HL-60 (cell line): ENCODE measurements around the gene SOX14.

Source experiments
- DNase-seq, 2 experiments: peaks; one replicate each; pipeline ENCODE4 v3.0.0-alpha.2; 2010 to 2020; ENCODE audit warnings: low read depth in 1 of 2, low spot score in 1 of 2
- H3K27ac ChIP-seq: fragments of 250-450 bp; sonication (Bioruptor Pico); replicated peaks from 2 replicates; pipeline ENCODE4 v1.5.1; 2020; ENCODE audit warnings: mild to moderate bottlenecking, moderate library complexity
- H3K27me3 ChIP-seq: fragments of 250-450 bp; sonication (Bioruptor Pico); 2 replicates; pipeline ENCODE4 v1.5.1; 2021; ENCODE audit warnings: mild to moderate bottlenecking, moderate library complexity; ENCODE audit not compliant: insufficient read depth, poor library complexity, severe bottlenecking
- H3K4me3 ChIP-seq: replicated peaks from 2 replicates; pipeline ENCODE4 v1.5.1; 2011; ENCODE audit warnings: mild to moderate bottlenecking, control low read depth, low read length; ENCODE audit not compliant: insufficient read depth
- CTCF ChIP-seq: IDR thresholded peaks from one replicate; pipeline ENCODE4 v1.5.1; 2011; ENCODE audit warnings: low read length, control low read depth, inconsistent platforms; ENCODE audit not compliant: insufficient read depth
- GABPA ChIP-seq: IDR thresholded peaks from 2 replicates; pipeline ENCODE4 v1.6.1; 2012; ENCODE audit warnings: low read depth
- POLR2AphosphoS5 ChIP-seq: IDR thresholded peaks from 2 replicates; pipeline ENCODE4 v1.6.1; 2012; ENCODE audit warnings: low read depth
- SPI1 ChIP-seq: IDR thresholded peaks from 2 replicates; pipeline ENCODE4 v1.6.1; 2012; ENCODE audit warnings: low read depth, mild to moderate bottlenecking, borderline replicate concordance
- TF ChIP-seq, protein P1 (sequence below): IDR thresholded peaks from 2 replicates; pipeline ENCODE4 v1.6.1; 2012; ENCODE audit warnings: low read depth; ENCODE audit not compliant: insufficient replicate concordance

SOX14 gene

DNA sequence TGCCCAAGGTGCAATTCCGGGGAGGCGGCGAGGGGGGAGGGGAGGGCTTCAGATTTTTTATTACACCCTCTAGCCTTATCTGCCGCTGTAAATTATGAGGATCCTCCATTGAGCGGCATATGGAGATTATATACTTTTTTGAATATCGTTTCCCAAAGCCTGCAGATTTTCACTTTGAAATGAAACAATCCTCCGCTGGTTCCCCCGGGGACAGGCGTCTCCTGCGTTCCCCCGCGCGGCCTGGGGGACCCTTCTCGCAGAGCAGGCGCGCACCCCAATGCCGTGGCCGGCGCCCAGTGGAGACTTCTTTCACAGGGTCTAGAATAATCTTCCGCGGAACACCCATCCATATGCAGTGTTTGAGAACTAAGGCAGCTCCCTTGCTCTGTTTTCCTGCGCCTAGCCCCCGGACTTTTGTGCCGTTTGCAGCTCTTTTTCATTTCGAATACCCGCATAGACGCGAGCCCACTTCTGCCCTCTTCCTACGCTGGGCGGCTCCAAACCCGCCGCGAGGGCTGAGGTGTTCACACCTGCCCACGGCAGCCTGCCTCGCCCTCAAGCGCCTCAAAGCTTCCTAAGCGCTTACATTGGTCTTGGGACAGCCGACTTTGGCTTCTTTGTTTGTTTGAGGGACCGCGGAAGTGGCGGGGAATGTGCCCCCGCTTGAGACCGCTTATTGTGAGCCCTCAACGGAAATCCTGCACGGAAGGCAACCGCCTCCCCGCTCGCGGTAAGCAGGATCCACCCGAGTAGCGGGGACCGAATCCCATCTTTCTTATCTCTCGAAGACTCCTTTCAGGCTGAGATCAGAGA, 7.5 kb downstream of the SOX14 start:
- no peak for TF ChIP-seq GABPA
- no peak for TF ChIP-seq CTCF
- TF ChIP-seq POLR2AphosphoS5, result no peak
- TF ChIP-seq, protein P1, sequence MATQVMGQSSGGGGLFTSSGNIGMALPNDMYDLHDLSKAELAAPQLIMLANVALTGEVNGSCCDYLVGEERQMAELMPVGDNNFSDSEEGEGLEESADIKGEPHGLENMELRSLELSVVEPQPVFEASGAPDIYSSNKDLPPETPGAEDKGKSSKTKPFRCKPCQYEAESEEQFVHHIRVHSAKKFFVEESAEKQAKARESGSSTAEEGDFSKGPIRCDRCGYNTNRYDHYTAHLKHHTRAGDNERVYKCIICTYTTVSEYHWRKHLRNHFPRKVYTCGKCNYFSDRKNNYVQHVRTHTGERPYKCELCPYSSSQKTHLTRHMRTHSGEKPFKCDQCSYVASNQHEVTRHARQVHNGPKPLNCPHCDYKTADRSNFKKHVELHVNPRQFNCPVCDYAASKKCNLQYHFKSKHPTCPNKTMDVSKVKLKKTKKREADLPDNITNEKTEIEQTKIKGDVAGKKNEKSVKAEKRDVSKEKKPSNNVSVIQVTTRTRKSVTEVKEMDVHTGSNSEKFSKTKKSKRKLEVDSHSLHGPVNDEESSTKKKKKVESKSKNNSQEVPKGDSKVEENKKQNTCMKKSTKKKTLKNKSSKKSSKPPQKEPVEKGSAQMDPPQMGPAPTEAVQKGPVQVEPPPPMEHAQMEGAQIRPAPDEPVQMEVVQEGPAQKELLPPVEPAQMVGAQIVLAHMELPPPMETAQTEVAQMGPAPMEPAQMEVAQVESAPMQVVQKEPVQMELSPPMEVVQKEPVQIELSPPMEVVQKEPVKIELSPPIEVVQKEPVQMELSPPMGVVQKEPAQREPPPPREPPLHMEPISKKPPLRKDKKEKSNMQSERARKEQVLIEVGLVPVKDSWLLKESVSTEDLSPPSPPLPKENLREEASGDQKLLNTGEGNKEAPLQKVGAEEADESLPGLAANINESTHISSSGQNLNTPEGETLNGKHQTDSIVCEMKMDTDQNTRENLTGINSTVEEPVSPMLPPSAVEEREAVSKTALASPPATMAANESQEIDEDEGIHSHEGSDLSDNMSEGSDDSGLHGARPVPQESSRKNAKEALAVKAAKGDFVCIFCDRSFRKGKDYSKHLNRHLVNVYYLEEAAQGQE, result no peak
- no peak for TF ChIP-seq SPI1
- Histone ChIP-seq H3K4me3 (no peak overlapping the region), H3K27me3 (peaks cover 77% of the 10 kb centered on the region), H3K27ac (no peak overlapping the region)
- DNase-seq, result no peak

DNA sequence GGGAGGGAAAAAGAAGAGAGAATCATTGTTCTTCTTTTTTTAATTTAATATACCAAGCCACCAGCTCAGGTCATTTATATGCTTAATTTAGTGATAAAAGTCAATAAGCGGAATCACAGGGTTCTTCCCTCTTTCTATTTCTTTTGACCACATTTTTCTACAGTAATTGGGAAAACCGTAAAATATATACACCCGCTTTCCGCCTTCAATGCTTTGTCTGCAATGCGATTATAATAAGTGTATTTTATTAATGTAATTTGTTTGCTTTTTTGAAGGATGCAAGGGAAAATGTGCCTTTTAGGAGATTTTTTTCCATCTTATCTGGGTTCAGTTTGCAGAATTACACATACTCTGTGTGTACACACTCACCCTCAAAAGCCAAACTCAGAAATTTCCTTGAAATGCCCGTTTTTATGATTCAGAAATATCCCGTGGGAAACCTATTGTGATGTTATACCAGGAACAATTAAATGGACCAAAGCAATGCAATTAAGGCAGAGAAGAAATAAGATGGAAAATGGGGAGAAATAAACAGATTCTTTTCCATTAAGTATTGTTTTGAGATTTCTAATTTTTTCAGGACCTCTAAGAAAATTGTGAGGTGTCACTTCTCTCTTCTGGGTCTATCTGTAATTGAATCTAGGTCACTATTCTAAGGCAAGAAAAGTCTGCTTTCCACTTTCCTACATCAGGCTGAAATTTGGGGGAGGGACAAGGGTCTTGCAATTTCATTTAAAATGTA, 8.3 kb downstream of the SOX14 start:
- TF ChIP-seq, protein P1, result no peak
- TF ChIP-seq POLR2AphosphoS5 (no peak), CTCF (no peak), SPI1 (no peak), GABPA (no peak)
- H3K27me3 ChIP-seq, result peaks cover 71% of the 10 kb centered on the region
- DNase-seq, result no peak
- H3K27ac ChIP-seq, result no peak overlapping the region
- H3K4me3 ChIP-seq, result no peak overlapping the region

DNA sequence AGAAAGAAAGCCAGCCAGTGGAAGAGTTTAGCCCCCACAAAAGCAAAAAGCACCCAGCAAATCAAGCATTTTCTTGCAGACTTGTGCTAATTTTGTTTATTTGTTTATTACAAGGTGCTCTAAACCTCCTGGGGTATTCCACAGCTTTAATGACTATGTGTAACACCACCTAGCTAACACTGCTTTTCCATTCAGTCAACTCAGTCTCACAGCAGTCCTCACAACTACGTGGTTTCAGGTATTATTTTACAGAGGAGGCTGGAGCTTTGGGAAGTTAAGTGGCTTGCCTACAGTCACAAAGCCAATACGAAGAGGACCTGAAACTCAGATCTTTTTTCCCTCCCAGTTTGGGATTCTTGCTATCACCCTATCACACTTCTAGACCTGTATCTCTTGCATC, 14.8 kb downstream of the SOX14 start:
- H3K4me3 ChIP-seq, result no peak overlapping the region
- no peak for TF ChIP-seq GABPA
- DNase-seq, result no peak
- H3K27me3 ChIP-seq, result peaks cover 12% of the 10 kb centered on the region
- H3K27ac ChIP-seq, result no peak overlapping the region

GRCh38 chr3:137787529-137787928, 23.4 kb downstream of the SOX14 start:
- TF ChIP-seq GABPA (no peak), POLR2AphosphoS5 (no peak), SPI1 (no peak), CTCF (no peak)
- TF ChIP-seq, protein P1, result no peak
- DNase-seq, result no peak
- H3K4me3 ChIP-seq, result no peak overlapping the region
- no peak overlapping the region for H3K27ac ChIP-seq
- peaks cover 7% of the 10 kb centered on the region for H3K27me3 ChIP-seq
